ENCODE data around the gene STK32C.

Gene STK32C

DNA sequence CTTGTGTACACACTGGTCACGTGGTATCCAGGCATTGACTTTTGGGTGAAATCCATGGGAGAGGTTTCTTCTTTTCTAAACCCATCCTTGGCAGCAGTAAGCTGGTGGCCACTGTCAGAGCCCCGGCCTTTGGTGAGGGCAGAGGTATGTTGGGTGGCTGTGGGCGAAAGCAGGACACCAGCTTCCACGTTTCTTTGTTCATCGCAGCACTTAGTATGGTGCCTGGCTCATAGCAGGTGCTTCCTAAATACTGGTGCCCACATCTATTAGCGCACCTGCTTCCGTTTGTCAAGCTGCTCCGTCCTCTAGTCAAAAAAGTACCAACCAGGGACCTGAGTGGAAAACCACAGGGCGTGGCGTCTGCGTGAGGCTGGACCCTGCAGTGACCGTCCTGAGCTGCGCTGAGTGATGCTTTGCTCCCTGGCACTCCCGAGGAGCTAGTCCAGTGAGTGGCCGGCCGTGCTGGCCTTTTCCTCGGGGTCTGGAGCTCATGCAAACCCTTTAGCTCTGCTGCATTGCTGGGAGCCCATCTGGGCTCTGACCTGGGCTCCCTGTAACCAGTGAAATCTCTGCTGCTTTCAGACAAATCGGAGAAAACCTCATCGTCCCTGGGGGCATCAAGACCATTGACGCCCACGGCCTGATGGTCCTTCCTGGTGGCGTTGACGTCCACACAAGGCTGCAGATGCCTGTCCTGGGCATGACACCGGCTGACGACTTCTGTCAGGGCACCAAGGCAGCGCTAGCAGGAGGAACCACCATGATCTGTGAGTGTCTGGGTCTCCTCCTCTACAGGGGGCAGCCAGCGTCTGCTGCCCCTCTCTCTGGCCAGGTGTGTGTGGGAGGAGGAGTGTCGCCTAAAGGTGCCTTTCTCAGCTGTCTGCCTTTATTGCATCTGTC is 115.4 kb downstream of the STK32C start:
- Histone ChIP-seq H3K27me3 (ENCODE audit: insufficient read depth, low read length) (peaks cover 20% of the 10 kb centered on the region), H3K36me3 (ENCODE audit: insufficient read depth, low read length) (no peaks in the 10 kb centered on the region), H3K27ac (ENCODE audit: low read depth, low read length) (no peak overlapping the region), H3K4me3 (ENCODE audit: low read depth, low read length) (no peak overlapping the region), H3K79me2 (ENCODE audit: control insufficient read depth, insufficient read depth, low read length, unreplicated experiment) (no peaks in the 10 kb centered on the region), H3K4me1 (ENCODE audit: control insufficient read depth, insufficient read depth, low read length, unreplicated experiment) (no peaks in the 10 kb centered on the region), H2AFZ (ENCODE audit: low read length, unreplicated experiment) (no peak overlapping the region)

DNA sequence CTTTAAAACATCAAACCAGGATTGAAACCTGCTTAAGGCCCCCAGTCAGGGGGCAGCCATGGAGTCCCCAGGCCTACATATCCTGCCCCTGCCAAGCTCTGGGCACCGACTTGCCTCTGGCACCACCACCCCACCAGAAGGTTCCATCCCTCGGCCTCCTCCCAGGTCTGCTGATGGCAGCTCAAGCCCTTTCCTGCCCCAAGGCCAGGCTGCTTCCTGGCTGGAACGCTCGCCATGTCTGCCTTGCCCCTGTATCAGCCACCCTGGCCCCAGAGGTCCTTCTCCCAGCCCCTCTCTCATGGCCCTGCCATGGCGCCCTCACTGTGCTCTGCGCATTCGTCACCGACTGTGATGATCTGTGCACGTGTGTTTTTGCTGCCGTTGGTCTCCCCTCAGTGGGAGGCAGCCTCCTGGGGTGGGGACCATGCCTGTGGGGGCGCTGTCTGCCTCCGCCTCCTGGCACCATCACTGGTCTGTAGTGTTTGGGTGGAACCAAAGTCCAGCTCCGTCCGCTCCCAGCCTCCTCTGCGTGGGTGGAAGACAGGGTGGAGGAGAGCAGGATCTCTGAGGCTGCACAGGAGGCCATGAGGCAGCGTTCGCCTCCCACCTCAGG is 117.8 kb downstream of the STK32C start:
- H3K27ac ChIP-seq (ENCODE audit: low read depth, low read length) = no peak overlapping the region
- no peaks in the 10 kb centered on the region for H3K36me3 ChIP-seq (ENCODE audit: insufficient read depth, low read length)
- H3K79me2 ChIP-seq (ENCODE audit: control insufficient read depth, insufficient read depth, low read length, unreplicated experiment) = no peaks in the 10 kb centered on the region
- no peak overlapping the region for H3K4me3 ChIP-seq (ENCODE audit: low read depth, low read length)
- peaks cover 42% of the 10 kb centered on the region for H3K27me3 ChIP-seq (ENCODE audit: insufficient read depth, low read length)
- H2AFZ ChIP-seq (ENCODE audit: low read length, unreplicated experiment) = no peak overlapping the region
- no peaks in the 10 kb centered on the region for H3K4me1 ChIP-seq (ENCODE audit: control insufficient read depth, insufficient read depth, low read length, unreplicated experiment)

GRCh38 chr10:132189016-132189415 is 118.7 kb downstream of the STK32C start:
- Histone ChIP-seq H3K4me1 (ENCODE audit: control insufficient read depth, insufficient read depth, low read length, unreplicated experiment) (no peaks in the 10 kb centered on the region), H3K27me3 (ENCODE audit: insufficient read depth, low read length) (peaks cover 50% of the 10 kb centered on the region), H3K27ac (ENCODE audit: low read depth, low read length) (no peak overlapping the region)

DNA sequence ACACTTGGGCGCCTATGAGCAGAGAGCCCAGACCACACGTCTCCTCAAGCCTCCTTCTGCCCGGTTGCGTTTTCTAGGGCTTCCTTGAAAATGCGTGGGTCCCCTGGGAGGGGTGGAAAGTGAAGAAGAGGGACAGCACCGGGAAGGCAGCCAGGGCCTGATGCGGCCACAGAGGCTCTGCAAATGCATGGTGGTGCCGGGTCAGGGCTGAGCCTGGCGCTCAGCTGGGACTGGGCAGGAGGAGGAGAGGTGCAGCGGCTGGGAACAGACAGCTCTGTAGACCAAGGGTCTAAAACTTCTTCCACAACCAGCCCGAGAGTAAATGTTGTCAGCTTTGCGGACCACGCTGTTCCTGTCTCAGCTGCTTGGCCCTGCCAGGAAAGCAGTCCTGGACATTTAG is 119.4 kb downstream of the STK32C start:
- Histone ChIP-seq H3K4me1 (ENCODE audit: control insufficient read depth, insufficient read depth, low read length, unreplicated experiment) (no peaks in the 10 kb centered on the region), H3K4me3 (ENCODE audit: low read depth, low read length) (no peak overlapping the region), H3K36me3 (ENCODE audit: insufficient read depth, low read length) (no peaks in the 10 kb centered on the region), H3K27ac (ENCODE audit: low read depth, low read length) (no peak overlapping the region), H3K79me2 (ENCODE audit: control insufficient read depth, insufficient read depth, low read length, unreplicated experiment) (no peaks in the 10 kb centered on the region), H3K27me3 (ENCODE audit: insufficient read depth, low read length) (peaks cover 56% of the 10 kb centered on the region), H2AFZ (ENCODE audit: low read length, unreplicated experiment) (no peak overlapping the region)

More at GRCh38 chr10:132189016-132189415, 118.7 kb downstream of the STK32C start:
- Histone ChIP-seq H3K4me3 (ENCODE audit: low read depth, low read length) (no peak overlapping the region), H3K79me2 (ENCODE audit: control insufficient read depth, insufficient read depth, low read length, unreplicated experiment) (no peaks in the 10 kb centered on the region), H2AFZ (ENCODE audit: low read length, unreplicated experiment) (no peak overlapping the region), H3K36me3 (ENCODE audit: insufficient read depth, low read length) (no peaks in the 10 kb centered on the region)

DNA sequence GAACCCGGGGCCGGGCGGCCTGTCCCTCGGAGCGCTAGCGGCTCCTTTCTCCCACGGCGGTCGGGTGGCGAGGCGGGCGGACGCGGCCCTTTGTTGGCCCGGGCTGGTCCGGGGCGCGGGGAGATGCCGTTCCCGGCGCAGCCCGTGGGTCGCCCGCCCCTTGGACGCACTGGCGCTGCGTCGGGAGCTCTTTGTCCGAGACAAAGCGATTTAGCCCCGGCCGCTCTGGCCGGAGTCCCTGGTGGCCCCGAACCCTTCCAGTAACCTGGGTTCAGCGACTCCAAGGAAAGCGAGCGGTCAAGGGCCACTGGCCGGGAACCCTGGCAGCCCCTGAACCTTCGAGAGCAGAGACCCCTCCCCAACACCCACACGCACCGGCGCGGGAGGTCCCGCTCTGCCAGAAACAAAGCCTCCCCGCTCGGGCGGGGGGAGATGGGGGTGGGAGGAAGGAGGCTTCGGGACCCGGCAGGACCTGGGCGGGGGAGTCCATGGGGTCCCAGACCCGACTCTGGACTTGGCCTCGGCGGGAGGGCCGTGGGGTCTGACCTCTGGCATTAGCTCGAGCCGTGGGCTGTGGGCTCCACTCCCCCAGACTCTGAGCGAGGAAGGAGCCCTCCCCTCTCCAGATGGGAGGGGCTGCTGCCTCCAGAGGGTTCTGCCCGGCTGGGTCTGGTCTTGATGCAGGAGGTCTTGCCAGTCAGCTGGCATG is 120.2 kb downstream of the STK32C start:
- peak overlapping the region; percentile 73 for H3K4me3 ChIP-seq (ENCODE audit: low read depth, low read length)
- H3K27me3 ChIP-seq (ENCODE audit: insufficient read depth, low read length) = peaks cover 64% of the 10 kb centered on the region
- no peaks in the 10 kb centered on the region for H3K36me3 ChIP-seq (ENCODE audit: insufficient read depth, low read length)
- H3K4me1 ChIP-seq (ENCODE audit: control insufficient read depth, insufficient read depth, low read length, unreplicated experiment) = no peaks in the 10 kb centered on the region
- no peak overlapping the region for H3K27ac ChIP-seq (ENCODE audit: low read depth, low read length)
- no peak overlapping the region for H2AFZ ChIP-seq (ENCODE audit: low read length, unreplicated experiment)
- no peaks in the 10 kb centered on the region for H3K79me2 ChIP-seq (ENCODE audit: control insufficient read depth, insufficient read depth, low read length, unreplicated experiment)

DNA sequence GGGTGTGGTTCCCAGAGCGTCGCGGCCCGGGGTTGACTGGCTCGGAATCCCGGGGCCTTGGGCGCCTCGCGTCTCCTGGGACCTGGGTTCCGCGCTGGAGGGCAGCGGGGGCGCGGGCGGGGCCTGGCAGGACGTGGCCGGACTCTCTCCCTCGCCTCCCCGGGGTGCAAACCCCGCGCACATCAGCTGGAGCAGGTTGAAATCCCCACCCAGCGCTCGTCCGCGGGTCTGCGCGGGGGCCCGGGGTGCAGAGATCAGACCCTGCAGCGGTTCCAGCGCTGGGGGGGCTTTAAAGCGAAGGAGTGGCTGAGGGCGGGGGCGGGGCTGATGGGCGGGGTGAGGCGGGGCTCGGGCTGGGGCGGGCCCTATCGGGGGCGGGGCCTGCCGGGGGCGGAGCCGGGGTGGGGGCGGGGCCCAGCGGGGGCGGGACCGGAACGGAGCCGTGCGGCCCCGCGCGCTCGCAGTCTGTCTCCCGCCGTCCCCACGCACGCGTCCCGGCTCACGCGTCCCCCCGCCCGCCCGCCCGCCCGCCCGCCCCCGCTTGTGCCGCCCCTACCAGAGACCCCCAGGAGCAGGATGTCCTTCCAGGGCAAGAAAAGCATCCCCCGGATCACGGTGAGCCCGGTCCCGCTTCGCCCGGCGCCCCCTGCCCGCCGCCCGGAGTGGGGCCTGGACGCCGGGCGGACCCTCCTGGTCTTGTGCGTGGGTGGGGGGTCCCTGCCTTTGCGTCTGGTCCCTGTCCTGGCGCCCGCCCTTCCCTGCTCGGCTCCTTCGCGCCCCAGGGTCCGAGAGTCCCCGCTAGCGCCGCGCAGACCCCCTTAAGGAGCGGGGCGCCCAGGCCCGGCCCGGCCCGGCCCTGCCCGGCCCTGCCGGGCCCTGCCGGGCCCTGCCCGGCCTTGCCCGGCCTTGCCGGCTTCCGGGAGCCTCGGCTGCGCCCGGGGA is 121.0 kb downstream of the STK32C start, which contains the start of gene DPYSL4:
Gene DPYSL4, plus strand, starts transcription at position 461 of the 942 bp plus-strand sequence. Its CDS starts 116 bp downstream, at position 577.
- H3K27ac ChIP-seq (ENCODE audit: low read depth, low read length) = no peak within 1 kb of the TSS
- no peak within 1 kb of the TSS for H2AFZ ChIP-seq (ENCODE audit: low read length, unreplicated experiment)
- peak within 1 kb of the TSS; percentile 73 for H3K4me3 ChIP-seq (ENCODE audit: low read depth, low read length)
- peaks cover 71% of the 10 kb centered on the region for H3K27me3 ChIP-seq (ENCODE audit: insufficient read depth, low read length)
- no peaks in the 10 kb centered on the region for H3K4me1 ChIP-seq (ENCODE audit: control insufficient read depth, insufficient read depth, low read length, unreplicated experiment)
- no peaks in the 10 kb centered on the region for H3K79me2 ChIP-seq (ENCODE audit: control insufficient read depth, insufficient read depth, low read length, unreplicated experiment)
- H3K36me3 ChIP-seq (ENCODE audit: insufficient read depth, low read length) = no peaks in the 10 kb centered on the region

- Histone ChIP-seq H3K36me3 (ENCODE audit: insufficient read depth, low read length) (no peaks in the 10 kb centered on the region), H3K27ac (ENCODE audit: low read depth, low read length) (no peak overlapping the region), H3K79me2 (ENCODE audit: control insufficient read depth, insufficient read depth, low read length, unreplicated experiment) (no peaks in the 10 kb centered on the region), H3K4me1 (ENCODE audit: control insufficient read depth, insufficient read depth, low read length, unreplicated experiment) (no peaks in the 10 kb centered on the region), H2AFZ (ENCODE audit: low read length, unreplicated experiment) (no peak overlapping the region), H3K4me3 (ENCODE audit: low read depth, low read length) (peak overlapping the region; percentile 51), H3K27me3 (ENCODE audit: insufficient read depth, low read length) (peaks cover 71% of the 10 kb centered on the region)
Observed at GRCh38 chr10:132185601-132186487, 121.9 kb downstream of the STK32C start.

DNA sequence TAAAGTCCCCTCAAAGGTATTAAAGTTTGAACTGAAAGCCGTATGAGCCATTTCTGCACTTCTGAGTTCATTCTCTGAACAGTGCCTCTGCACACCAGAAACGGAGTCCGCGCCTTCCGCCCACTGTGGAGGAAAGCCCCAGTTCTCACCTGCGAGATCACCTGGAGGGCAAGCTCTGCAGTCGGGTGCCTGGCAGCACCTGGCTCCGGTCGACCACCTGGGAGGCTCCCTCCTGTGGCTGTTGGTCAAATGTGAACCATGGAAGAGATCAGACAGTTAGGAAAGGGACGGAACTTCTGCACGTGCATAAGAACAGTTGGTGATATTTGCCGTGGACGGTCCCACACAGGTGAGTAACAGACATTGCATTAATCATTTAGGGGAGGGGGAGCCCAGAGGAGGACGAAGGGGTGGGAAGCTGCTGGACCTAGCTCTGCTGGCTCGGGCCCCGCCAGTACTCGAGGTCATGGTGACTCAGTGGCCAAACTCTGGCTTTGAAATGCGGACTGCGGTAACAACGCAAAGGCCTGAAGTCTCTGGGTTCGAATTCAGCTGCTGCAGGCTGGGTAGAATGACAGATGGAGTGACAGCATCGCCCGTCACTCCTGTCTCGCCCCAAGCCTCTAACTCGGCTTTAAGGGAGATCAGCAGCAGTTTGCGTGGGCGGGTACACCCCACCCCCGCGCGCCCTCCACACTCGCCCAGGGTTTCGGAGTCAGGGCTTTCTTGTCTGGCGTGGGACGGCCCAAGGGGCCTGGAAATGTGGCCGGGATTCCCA is 122.7 kb downstream of the STK32C start:
- Histone ChIP-seq H3K27ac (ENCODE audit: low read depth, low read length) (no peak overlapping the region), H3K36me3 (ENCODE audit: insufficient read depth, low read length) (no peaks in the 10 kb centered on the region), H3K27me3 (ENCODE audit: insufficient read depth, low read length) (peaks cover 71% of the 10 kb centered on the region), H2AFZ (ENCODE audit: low read length, unreplicated experiment) (no peak overlapping the region), H3K79me2 (ENCODE audit: control insufficient read depth, insufficient read depth, low read length, unreplicated experiment) (no peaks in the 10 kb centered on the region), H3K4me3 (ENCODE audit: low read depth, low read length) (no peak overlapping the region), H3K4me1 (ENCODE audit: control insufficient read depth, insufficient read depth, low read length, unreplicated experiment) (no peaks in the 10 kb centered on the region)

DNA sequence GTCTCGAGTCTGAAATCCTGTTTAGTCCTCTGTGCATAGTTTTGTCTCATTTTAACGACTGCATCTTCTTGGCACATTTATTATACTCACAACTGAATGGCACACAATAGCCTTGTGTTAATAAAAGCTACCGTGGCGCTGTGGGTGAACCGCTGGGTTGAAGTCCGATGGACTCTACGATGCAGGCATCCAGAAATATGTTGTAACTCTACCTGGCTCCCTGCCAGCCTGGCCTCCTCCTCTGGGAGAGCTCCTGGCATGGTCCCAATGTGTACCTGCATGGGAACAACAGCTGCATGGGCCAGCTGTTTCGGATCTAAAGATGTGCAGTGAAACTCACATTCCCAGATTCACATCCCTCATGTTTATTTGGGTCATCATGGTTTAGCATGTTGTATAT is 124.7 kb downstream of the STK32C start:
- Histone ChIP-seq H2AFZ (ENCODE audit: low read length, unreplicated experiment) (no peak overlapping the region), H3K79me2 (ENCODE audit: control insufficient read depth, insufficient read depth, low read length, unreplicated experiment) (no peaks in the 10 kb centered on the region), H3K27ac (ENCODE audit: low read depth, low read length) (no peak overlapping the region), H3K4me1 (ENCODE audit: control insufficient read depth, insufficient read depth, low read length, unreplicated experiment) (no peaks in the 10 kb centered on the region), H3K36me3 (ENCODE audit: insufficient read depth, low read length) (no peaks in the 10 kb centered on the region), H3K4me3 (ENCODE audit: low read depth, low read length) (no peak overlapping the region), H3K27me3 (ENCODE audit: insufficient read depth, low read length) (peaks cover 73% of the 10 kb centered on the region)

Measured in ACC112 (cell line).